GM12878 (cell line): ENCODE measurements around the gene PPEF1. TPM values are rescaled to one million over a fixed set of nuclear protein-coding genes. Genes with fewer than 3 reads are reported as not detected.

Experiments used
- BCL11A ChIP-seq: IDR thresholded peaks from 2 replicates; pipeline ENCODE4 v1.6.1; 2011; ENCODE audit warnings: low read depth, low read length
- JUNB ChIP-seq: IDR thresholded peaks from 2 replicates; pipeline ENCODE4 v1.6.1; 2016; ENCODE audit warnings: antibody characterized with exemption, mild to moderate bottlenecking
- MYB ChIP-seq: fragments of 150-350 bp; IDR thresholded peaks from 2 replicates; pipeline ENCODE4 v1.6.1; 2014; ENCODE audit warnings: mild to moderate bottlenecking, low read depth, low read length, borderline replicate concordance
- MYC ChIP-seq: IDR thresholded peaks from 2 replicates; pipeline ENCODE4 v1.6.1; 2011; ENCODE audit warnings: mild to moderate bottlenecking, low read length, moderate library complexity, inconsistent platforms; ENCODE audit not compliant: insufficient read depth, insufficient replicate concordance, insufficient read length, severe bottlenecking
- POU2F2 ChIP-seq: IDR thresholded peaks from 3 replicates; pipeline ENCODE4 v1.6.1; 2011; ENCODE audit warnings: low read depth, mild to moderate bottlenecking, low read length, borderline replicate concordance
- RAD51 ChIP-seq: fragments of 450-650 bp; IDR thresholded peaks from 2 replicates; pipeline ENCODE4 v1.6.1; 2016; ENCODE audit warnings: moderate library complexity, mild to moderate bottlenecking, inconsistent platforms
- RUNX3 ChIP-seq: IDR thresholded peaks from 2 replicates; pipeline ENCODE4 v1.6.1; 2012; ENCODE audit warnings: low read length, inconsistent platforms
- SIX5 ChIP-seq: IDR thresholded peaks from 2 replicates; pipeline ENCODE4 v1.6.1; 2011; ENCODE audit warnings: mild to moderate bottlenecking, low read depth, low read length, moderate library complexity; ENCODE audit not compliant: severe bottlenecking
- SP1 ChIP-seq: IDR thresholded peaks from one replicate; pipeline ENCODE4 v1.6.1; 2011; ENCODE audit warnings: low read depth, low read length
- SPI1 ChIP-seq: IDR thresholded peaks from 2 replicates; pipeline ENCODE4 v1.6.1; 2011; ENCODE audit warnings: low read depth, mild to moderate bottlenecking, low read length, moderate library complexity, borderline replicate concordance; ENCODE audit not compliant: insufficient read depth
- polyA plus RNA-seq, 11 experiments: library from polyadenylated mRNA; depleted of rRNA in 4 of 11; unstranded in 6 of 11; stranded (reverse) in 5 of 11; fragments of >200 nt; fragmentation: Nextera tagmentation in 4 of 11; fragmentation: Illumina TruSeq in 1 of 11; extraction: Ambion mirVana in 4 of 11; extraction: Trizol in 1 of 11; gene quantifications; 1 replicate in 1 of 11; 2 replicates in 10 of 11; pipeline versions ENCODE4 v1.2.1 to v1.2.3, GENCODE V29; 2011 to 2016; ENCODE audit warnings: inconsistent platforms in 2 of 11, missing spikeins in 2 of 11, low read depth in 1 of 11
- total RNA-seq, 4 experiments: library from RNA; depleted of rRNA in 3 of 4; stranded (reverse); fragments of >200 nt in 3 of 4; fragmentation: Illumina TruSeq in 1 of 4; extraction: Trizol in 1 of 4; gene quantifications; 2 replicates each; pipeline versions ENCODE4 v1.2.1 to v1.2.3, GENCODE V29; 2013 to 2021
- TF ChIP-seq, protein P1 (sequence below): IDR thresholded peaks from 2 replicates; pipeline ENCODE4 v1.6.1; 2011; ENCODE audit warnings: borderline replicate concordance, low read depth, mild to moderate bottlenecking, moderate library complexity, low read length; ENCODE audit not compliant: insufficient read depth, poor library complexity, severe bottlenecking
- TF ChIP-seq, protein P2 (sequence below): fragments of 450-650 bp; IDR thresholded peaks from 2 replicates; pipeline ENCODE4 v1.6.1; 2017; ENCODE audit warnings: mild to moderate bottlenecking
- TF ChIP-seq, protein P3 (sequence below): fragments of 450-650 bp; IDR thresholded peaks from 2 replicates; pipeline ENCODE4 v1.6.1; 2017; ENCODE audit warnings: mild to moderate bottlenecking, moderate library complexity

PPEF1 gene
- total and polyA plus RNA-seq, 10 of the 15 experiments (the other 5 are each of a cell fraction or from before 2014, with no cell fraction given): 0.24 to 2.2 (median 0.50) TPM

DNA sequence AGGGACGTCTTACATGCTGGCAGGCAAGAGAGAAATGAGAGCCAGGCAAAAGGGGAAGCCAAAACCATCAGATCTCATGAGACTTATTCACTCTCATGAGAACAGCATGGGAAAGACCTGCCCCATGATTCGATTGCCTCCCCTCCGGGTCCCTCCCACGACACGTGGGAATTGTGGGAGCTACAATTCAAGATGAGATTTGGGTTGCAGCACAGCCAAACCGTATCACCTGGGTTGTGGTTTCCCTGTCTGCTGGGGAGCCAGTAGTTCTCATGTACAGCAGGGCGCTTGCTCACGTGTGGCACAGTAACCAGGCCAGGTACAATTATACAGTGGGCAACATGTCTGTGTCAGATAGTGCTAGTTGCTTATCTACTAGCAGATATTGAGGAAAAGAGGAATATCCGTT, 24.5 kb upstream of the PPEF1 start (continued):
- TF ChIP-seq MYC (no peak), RUNX3 (peak; percentile 61; the same call in 1 of the 2 replicates), SIX5 (no peak), BCL11A (no peak), POU2F2 (0 out of 3 replicates have a peak, but pooled peaks have one; percentile 5), JUNB (no peak), SP1 (no peak), MYB (no peak), RAD51 (peak; percentile 54), SPI1 (peak; percentile 55; the same call in 1 of the 2 replicates)
- TF ChIP-seq, protein P1, sequence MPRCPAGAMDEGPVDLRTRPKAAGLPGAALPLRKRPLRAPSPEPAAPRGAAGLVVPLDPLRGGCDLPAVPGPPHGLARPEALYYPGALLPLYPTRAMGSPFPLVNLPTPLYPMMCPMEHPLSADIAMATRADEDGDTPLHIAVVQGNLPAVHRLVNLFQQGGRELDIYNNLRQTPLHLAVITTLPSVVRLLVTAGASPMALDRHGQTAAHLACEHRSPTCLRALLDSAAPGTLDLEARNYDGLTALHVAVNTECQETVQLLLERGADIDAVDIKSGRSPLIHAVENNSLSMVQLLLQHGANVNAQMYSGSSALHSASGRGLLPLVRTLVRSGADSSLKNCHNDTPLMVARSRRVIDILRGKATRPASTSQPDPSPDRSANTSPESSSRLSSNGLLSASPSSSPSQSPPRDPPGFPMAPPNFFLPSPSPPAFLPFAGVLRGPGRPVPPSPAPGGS: peak; percentile 86
- TF ChIP-seq, protein P2, sequence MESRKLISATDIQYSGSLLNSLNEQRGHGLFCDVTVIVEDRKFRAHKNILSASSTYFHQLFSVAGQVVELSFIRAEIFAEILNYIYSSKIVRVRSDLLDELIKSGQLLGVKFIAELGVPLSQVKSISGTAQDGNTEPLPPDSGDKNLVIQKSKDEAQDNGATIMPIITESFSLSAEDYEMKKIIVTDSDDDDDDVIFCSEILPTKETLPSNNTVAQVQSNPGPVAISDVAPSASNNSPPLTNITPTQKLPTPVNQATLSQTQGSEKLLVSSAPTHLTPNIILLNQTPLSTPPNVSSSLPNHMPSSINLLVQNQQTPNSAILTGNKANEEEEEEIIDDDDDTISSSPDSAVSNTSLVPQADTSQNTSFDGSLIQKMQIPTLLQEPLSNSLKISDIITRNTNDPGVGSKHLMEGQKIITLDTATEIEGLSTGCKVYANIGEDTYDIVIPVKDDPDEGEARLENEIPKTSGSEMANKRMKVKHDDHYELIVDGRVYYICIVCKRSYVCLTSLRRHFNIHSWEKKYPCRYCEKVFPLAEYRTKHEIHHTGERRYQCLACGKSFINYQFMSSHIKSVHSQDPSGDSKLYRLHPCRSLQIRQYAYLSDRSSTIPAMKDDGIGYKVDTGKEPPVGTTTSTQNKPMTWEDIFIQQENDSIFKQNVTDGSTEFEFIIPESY: no peak
- TF ChIP-seq, protein P3, sequence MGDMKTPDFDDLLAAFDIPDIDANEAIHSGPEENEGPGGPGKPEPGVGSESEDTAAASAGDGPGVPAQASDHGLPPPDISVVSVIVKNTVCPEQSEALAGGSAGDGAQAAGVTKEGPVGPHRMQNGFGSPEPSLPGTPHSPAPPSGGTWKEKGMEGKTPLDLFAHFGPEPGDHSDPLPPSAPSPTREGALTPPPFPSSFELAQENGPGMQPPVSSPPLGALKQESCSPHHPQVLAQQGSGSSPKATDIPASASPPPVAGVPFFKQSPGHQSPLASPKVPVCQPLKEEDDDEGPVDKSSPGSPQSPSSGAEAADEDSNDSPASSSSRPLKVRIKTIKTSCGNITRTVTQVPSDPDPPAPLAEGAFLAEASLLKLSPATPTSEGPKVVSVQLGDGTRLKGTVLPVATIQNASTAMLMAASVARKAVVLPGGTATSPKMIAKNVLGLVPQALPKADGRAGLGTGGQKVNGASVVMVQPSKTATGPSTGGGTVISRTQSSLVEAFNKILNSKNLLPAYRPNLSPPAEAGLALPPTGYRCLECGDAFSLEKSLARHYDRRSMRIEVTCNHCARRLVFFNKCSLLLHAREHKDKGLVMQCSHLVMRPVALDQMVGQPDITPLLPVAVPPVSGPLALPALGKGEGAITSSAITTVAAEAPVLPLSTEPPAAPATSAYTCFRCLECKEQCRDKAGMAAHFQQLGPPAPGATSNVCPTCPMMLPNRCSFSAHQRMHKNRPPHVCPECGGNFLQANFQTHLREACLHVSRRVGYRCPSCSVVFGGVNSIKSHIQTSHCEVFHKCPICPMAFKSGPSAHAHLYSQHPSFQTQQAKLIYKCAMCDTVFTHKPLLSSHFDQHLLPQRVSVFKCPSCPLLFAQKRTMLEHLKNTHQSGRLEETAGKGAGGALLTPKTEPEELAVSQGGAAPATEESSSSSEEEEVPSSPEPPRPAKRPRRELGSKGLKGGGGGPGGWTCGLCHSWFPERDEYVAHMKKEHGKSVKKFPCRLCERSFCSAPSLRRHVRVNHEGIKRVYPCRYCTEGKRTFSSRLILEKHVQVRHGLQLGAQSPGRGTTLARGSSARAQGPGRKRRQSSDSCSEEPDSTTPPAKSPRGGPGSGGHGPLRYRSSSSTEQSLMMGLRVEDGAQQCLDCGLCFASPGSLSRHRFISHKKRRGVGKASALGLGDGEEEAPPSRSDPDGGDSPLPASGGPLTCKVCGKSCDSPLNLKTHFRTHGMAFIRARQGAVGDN: peak; percentile 81
